Muscle of leg (tissue), 11 donors: ENCODE measurements around the gene SNAPC2. TPM values are rescaled to one million over a fixed set of nuclear protein-coding genes. Genes with fewer than 3 reads are reported as not detected.
"Not testable (repeated sequence)": the region's sequence is repeated elsewhere in the genome, so short reads cannot be mapped to it uniquely, and the experiment has no call there.

Experiments
- DNase-seq: peaks from one replicate; pipeline ENCODE4 v3.0.0; 2013
- H3K27ac ChIP-seq: one replicate; pipeline ENCODE4 v1.5.1; 2013; ENCODE audit warnings: mild to moderate bottlenecking, low read length, control low read depth
- H3K27me3 ChIP-seq: one replicate; pipeline ENCODE4 v1.6.1; 2013; ENCODE audit warnings: low read length; ENCODE audit not compliant: control insufficient read depth, insufficient read depth
- H3K36me3 ChIP-seq: one replicate; pipeline ENCODE4 v1.6.1; 2013; ENCODE audit warnings: low read length; ENCODE audit not compliant: control insufficient read depth, insufficient read depth
- H3K4me1 ChIP-seq: one replicate; pipeline ENCODE4 v1.6.1; 2013; ENCODE audit warnings: low read length; ENCODE audit not compliant: control insufficient read depth, insufficient read depth
- H3K4me3 ChIP-seq: one replicate; pipeline ENCODE4 v1.5.1; 2013; ENCODE audit warnings: low read length, control low read depth
- H3K9me3 ChIP-seq: replicated peaks from 2 replicates; pipeline ENCODE4 v1.6.1; 2013; ENCODE audit warnings: low read depth, low read length; ENCODE audit not compliant: control insufficient read depth
- WGBS: methylation state at CpG from one replicate; pipeline ENCODE4 v1.1.5; 2013; ENCODE audit warnings: missing lambda C conversion rate; ENCODE audit not compliant: insufficient coverage; 5-methylcytosine and 5-hydroxymethylcytosine counted together
- polyA plus RNA-seq, 8 donors: library from polyadenylated mRNA; unstranded; fragments of 120-200 nt; gene quantifications; one replicate each; pipeline versions ENCODE4 v1.2.1 to v1.2.3, GENCODE V29; 2013; ENCODE audit warnings: inconsistent platforms in 1 of 8, low replicate concordance in 1 of 8; ENCODE audit not compliant: insufficient read length in 8 of 8, insufficient read depth in 1 of 8
- total RNA-seq: library from RNA; stranded (reverse); fragments of 120-200 nt; gene quantifications from one replicate; pipeline ENCODE4 v1.2.4, GENCODE V29; 2013

The SNAPC2 gene
- total and polyA plus RNA-seq, 9 donors: 10.6 to 22.1 (median 20.1) TPM

DNA sequence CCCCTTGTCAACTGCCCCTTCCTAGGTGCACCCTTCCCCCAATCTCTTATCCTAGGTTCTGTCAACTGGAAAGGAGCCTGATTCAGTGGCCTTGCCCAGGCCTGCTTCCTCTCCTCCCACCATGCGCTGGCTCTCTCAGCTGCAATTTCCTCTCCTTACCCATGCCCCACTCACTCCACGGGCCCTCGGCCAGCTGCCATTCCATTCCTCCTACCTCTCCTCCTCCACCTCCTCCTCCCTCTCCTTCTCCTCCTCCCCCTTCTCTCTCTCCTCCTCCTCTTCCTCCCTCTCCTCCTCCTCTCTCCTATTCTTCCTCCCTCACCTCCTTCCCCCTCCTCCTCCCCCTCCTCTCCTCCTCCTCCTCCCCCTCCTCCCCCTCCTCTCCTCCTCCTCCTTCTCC, 32.9 kb downstream of the SNAPC2 start:
- Histone ChIP-seq H3K4me1 (no peaks in the 10 kb centered on the region), H3K27me3 (no peaks in the 10 kb centered on the region), H3K9me3 (no peaks in the 10 kb centered on the region), H3K4me3 (no peak overlapping the region), H3K27ac (no peak overlapping the region), H3K36me3 (peaks cover 10% of the 10 kb centered on the region)
- DNase-seq: no peak
- 31% methylated on average over 3 of the region's 3 CpGs for WGBS

DNA sequence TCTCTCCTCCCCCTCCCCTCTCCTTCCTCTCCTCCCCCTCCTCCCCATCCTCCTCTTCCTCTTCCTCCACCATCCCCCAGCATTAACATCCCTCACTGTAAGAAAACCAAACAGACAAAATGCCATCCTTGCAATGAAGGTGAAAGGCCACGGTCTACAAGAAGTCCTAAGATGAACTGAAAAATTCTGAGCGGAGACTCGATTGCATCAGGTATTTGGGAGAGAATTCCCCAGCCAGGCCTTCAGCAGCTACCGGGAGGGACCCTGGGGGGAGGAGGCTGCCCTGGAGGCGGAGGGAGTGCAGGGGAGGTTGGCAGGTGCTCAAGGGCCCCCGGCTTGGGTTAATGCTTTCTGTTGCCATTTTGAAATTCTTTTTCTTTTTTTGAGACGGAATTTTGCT, 33.4 kb downstream of the SNAPC2 start:
- H3K27ac ChIP-seq: no peak overlapping the region
- DNase-seq: no peak
- H3K36me3 ChIP-seq: peaks cover 14% of the 10 kb centered on the region
- H3K4me1 ChIP-seq: no peaks in the 10 kb centered on the region
- WGBS: 78% methylated on average over 6 of the region's 7 CpGs
- H3K9me3 ChIP-seq: no peaks in the 10 kb centered on the region
- no peak overlapping the region for H3K4me3 ChIP-seq
- no peaks in the 10 kb centered on the region for H3K27me3 ChIP-seq

DNA sequence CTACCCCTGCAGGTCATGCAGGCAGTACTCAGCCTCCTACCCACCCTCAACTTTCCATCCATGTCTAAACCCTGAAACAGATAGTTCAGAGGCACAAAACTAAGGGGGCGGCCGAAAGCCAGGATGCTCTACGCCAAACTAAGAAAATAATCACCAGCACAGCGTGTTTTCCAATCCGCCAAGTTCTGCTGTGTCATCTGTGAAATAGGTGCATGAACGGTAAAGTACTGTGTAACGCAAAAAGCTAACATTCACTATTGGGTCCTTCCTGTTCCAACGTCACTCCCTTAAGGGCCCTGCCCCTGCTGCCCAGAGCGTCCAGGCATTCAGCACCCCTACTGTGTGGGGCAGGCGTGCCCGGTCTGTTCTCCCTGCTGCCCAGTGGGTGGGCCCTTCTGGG, 35.6 kb downstream of the SNAPC2 start:
- no peak overlapping the region for H3K4me3 ChIP-seq
- H3K36me3 ChIP-seq: peaks cover 27% of the 10 kb centered on the region
- H3K4me1 ChIP-seq: no peaks in the 10 kb centered on the region
- WGBS: 87% methylated on average over 7 of the region's 11 CpGs
- H3K9me3 ChIP-seq: no peaks in the 10 kb centered on the region
- no peak for DNase-seq
- no peaks in the 10 kb centered on the region for H3K27me3 ChIP-seq
- H3K27ac ChIP-seq: no peak overlapping the region

DNA sequence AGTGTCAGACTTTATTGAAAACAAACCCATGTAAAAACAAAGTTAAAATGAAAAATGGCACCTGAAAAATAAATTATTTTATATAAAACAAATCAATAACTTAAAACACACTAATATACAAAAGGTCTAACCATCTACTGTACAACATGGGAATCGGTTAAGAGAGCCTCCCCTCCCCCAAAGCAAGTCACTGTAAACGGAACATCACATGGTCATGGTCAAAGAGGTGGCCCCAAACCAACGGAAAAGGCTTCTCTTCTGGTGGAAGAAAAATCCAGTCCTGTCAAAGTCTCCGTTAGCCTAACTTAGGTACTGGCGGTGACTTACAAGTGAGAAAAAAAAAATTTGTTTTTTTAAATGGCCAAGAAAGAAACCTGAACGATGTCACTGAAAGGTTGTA, 39.1 kb downstream of the SNAPC2 start:
- Histone ChIP-seq H3K27ac (no peak overlapping the region), H3K4me1 (no peaks in the 10 kb centered on the region), H3K9me3 (no peaks in the 10 kb centered on the region), H3K36me3 (peaks cover 60% of the 10 kb centered on the region), H3K27me3 (no peaks in the 10 kb centered on the region), H3K4me3 (no peak overlapping the region)
- no peak for DNase-seq
- 94% methylated on average over 3 of the region's 6 CpGs for WGBS

DNA sequence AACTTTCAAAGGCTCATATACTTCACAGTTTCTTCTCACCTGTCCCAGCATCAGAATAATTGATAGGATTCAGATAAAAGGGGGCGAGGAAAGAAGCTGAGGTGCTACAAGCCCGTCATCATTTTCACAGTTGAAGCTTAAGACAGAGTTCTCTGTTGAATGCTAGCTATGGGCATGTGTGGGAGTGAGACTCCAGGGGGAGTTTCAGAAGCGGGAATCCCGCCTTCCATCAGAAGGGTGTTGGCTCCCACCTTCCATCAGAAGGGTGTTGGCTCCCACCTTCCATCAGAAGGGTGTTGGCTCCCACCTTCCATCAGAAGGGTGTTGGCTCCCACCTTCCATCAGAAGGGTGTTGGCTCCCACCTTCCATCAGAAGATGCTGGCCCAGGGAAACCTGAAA, 40.9 kb downstream of the SNAPC2 start:
- no CpG with 5 or more reads among the region's 4 CpGs for WGBS
- H3K36me3 ChIP-seq: peaks cover 78% of the 10 kb centered on the region

DNA sequence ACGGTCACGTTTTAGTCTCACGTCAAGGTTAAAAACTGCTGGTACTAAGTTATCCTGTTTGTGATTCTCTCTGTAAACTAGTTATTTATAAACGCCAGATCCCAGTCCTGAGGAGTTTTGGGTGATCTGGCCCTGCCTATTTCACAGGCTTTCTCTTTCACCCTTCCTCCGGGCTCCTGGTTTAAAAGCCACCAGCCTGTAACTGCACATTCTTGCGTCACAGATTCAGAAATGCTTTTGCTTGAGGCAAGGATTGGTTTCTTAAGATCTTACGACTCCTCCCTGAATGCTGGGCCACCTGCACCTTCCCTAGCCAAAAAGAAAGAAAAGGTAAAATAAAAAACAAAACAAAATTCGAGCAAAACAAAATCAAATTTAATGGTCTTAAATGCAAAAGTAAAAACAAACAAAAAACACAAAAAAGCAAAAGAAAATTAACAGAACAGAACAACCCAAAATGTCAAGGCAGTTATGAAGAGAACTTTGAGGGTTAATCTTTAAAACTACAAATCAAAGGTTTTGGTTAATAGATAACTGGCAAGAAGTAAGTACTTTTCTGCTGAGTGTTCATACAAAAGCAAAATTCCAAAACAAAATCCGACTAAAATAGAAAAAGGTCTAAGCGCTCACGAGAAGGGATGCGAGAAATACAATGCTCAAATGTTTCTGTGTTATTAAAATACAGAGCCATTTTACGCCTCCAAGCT, 41.9 kb downstream of the SNAPC2 start:
- 92% methylated on average over 8 of the region's 13 CpGs for WGBS
- H3K27ac ChIP-seq: no peak overlapping the region
- peaks cover 84% of the 10 kb centered on the region for H3K36me3 ChIP-seq
- H3K4me3 ChIP-seq: no peak overlapping the region
- no peaks in the 10 kb centered on the region for H3K4me1 ChIP-seq
- H3K27me3 ChIP-seq: no peaks in the 10 kb centered on the region
- no peaks in the 10 kb centered on the region for H3K9me3 ChIP-seq
- no peak for DNase-seq

More for the DNA sequence above, 40.9 kb downstream of the SNAPC2 start:
- H3K27me3 ChIP-seq, H3K9me3 ChIP-seq, H3K4me1 ChIP-seq, DNase-seq, H3K27ac ChIP-seq, H3K4me3 ChIP-seq: not testable (repeated sequence)

DNA sequence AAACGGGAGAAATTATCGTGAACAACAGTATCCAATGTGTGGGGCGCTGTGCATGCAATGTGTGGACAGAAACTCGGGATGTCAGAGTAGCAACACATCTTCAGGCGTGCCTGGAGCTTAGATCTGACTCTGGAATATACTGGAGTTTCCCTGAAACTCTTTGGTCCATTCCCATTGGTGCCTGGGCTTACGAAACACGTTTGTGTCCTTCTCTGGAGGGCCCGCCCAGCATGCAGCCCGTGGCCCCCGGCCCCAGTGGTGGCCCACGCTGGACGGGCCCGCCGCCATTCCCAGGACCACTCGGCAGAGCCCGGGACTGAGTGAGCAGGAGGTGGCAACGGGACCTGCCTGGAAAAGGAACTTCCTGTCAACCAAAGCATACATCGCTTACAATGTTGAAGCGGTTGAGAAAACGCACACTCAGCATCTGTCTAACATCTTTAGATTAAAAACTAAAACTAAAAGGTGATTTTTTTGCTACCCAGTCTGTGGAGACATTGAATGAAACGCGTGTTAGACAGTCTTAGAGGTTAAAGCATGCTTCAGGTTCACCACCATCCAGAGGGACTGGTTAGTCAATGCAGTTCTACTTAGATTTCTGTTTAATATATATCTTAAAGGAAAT, 42.6 kb downstream of the SNAPC2 start:
- Histone ChIP-seq H3K9me3 (no peaks in the 10 kb centered on the region), H3K36me3 (peaks cover 87% of the 10 kb centered on the region), H3K4me1 (no peaks in the 10 kb centered on the region), H3K27ac (no peak overlapping the region), H3K27me3 (no peaks in the 10 kb centered on the region), H3K4me3 (no peak overlapping the region)
- WGBS: 85% methylated on average over 16 of the region's 22 CpGs
- no peak for DNase-seq

DNA sequence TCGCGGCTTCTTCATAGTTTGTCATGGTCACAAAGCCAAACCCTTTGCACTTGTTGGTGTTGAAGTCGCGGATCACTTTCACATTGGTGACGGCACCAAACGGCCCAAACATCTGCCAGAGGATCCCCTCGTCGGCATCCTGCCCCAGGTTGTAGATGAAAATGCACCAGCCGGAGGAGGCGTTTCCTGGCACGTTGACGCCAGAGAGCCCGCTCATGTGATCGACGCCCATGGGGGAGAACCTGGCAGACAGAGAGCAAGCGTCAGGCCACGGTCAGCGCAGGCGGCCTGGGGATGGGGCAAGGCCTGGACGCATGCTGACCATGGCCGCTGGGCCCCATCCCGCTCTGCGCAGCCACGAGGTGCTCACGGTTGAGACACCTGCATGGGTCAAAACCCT, 43.4 kb downstream of the SNAPC2 start:
- Histone ChIP-seq H3K27me3 (no peaks in the 10 kb centered on the region), H3K27ac (no peak overlapping the region), H3K9me3 (no peaks in the 10 kb centered on the region), H3K36me3 (peaks cover 88% of the 10 kb centered on the region), H3K4me1 (no peaks in the 10 kb centered on the region), H3K4me3 (no peak overlapping the region)
- no peak for DNase-seq
- 92% methylated on average over 21 of the region's 25 CpGs for WGBS

DNA sequence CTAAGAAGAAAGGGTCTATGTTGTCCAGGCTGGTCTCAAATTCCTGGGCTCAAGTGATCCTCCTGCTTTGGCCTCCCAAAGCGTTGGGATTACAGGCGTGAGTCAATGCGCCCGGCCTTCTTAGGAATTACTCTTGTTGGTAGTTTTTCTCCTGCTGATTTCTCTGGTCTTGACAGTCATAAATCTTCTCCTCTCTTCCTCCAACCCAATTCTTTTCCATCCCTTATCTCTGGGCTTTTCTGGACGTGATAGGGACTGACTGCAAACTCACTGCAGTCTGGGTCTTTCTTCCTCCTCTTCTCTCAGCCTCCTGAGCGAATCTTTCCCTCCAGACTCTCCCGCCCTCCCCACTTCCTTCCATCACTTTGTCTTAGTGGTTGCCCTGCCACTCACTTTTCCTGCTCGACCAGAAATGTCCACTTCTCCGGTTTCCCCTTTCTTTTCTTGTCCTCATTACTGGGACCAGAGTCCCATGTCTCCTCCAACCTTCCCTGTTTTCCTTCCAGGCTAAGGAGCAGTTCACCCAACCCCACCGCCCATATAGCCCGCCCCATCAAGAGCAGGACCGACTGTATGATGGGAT, 45.2 kb downstream of the SNAPC2 start:
- no peak for DNase-seq
- H3K36me3 ChIP-seq: peaks cover 90% of the 10 kb centered on the region
- no peaks in the 10 kb centered on the region for H3K27me3 ChIP-seq
- H3K4me1 ChIP-seq: no peaks in the 10 kb centered on the region
- WGBS: 78% methylated on average over 5 of the region's 12 CpGs
- H3K4me3 ChIP-seq: no peak overlapping the region
- no peaks in the 10 kb centered on the region for H3K9me3 ChIP-seq
- H3K27ac ChIP-seq: no peak overlapping the region

DNA sequence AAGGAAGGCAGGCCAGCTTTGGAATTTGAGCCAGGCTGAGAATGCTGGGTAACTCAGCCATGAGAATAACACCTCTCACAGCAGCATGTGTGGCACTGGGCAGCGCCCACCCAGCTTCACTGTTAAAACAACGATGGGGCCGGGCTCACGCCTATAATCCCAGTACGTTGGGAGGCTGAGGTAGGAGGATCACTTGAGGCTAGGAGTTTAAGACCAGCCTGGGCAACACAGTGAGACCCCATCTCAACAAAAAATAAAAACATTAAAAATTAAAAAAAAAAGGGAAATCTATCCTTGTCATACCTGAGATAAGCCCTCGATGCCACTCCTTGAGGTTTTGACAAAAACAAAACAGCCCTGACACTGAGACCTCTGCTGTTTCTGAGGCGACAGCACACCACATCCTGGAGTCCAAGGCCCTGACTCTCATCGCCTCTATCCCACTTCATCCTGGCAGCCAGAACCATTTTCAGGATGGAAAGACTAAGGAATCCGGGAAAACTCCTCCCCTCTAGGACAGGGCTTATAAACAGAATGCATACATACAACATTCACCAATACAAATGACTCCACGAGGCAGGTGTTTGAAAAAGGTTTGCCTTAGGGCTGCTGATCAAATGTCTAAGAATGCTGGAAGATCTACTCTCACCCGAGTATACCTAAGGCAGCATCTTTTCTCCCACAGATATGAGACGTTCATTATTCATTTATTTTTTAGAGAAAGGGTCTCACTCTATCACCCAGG, 46.0 kb downstream of the SNAPC2 start:
- no peaks in the 10 kb centered on the region for H3K9me3 ChIP-seq
- 90% methylated on average over 2 of the region's 12 CpGs for whole genome bisulfite sequencing
- no peak overlapping the region for H3K4me3 ChIP-seq
- DNase-seq: no peak
- no peaks in the 10 kb centered on the region for H3K27me3 ChIP-seq
- peaks cover 84% of the 10 kb centered on the region for H3K36me3 ChIP-seq
- no peak overlapping the region for H3K27ac ChIP-seq
- no peaks in the 10 kb centered on the region for H3K4me1 ChIP-seq
